IMR-90 (cell line): ENCODE data around the gene PCBP1. TPM values are rescaled to one million over a fixed set of nuclear protein-coding genes. Genes with fewer than 3 reads are reported as not detected.

Experiments
- ATAC-seq: fragments of 200-7000 bp; cut with Tn5 transposase; 2 replicates; pipeline ENCODE4 v1.9.1; 2020; ENCODE audit warnings: low read depth, mild to moderate bottlenecking, moderate library complexity
- BruUV-seq: library from RNA; stranded (reverse); fragments of 400-500 nt; replicated peaks from 2 replicates; lab custom pipeline; 2021; lab: Mats Ljungman, UMichigan
- CTCF ChIA-PET: fragments of 300-600 bp; formaldehyde crosslinking; extraction: SDS; loops from one replicate; lab custom pipeline; 2021; ENCODE audit warnings: antibody characterized with exemption; lab: Yijun Ruan, JAX
- POLR2A ChIA-PET: fragments of 300-600 bp; sonication (Branson Sonifier 250); formaldehyde crosslinking; loops from one replicate; lab custom pipeline; 2022; ENCODE audit warnings: antibody characterized with exemption; ENCODE audit not compliant: unreplicated experiment; lab: Charles Lee
- DNase-seq: peaks from one replicate; pipeline ENCODE4 v3.0.0; 2013
- H2AFZ ChIP-seq: replicated peaks from 2 replicates; pipeline ENCODE3; 2013; ENCODE audit warnings: low read length, mild to moderate bottlenecking; ENCODE audit not compliant: poor library complexity
- H2AK5ac ChIP-seq: 2 replicates; pipeline ENCODE4 v1.6.1; 2013; ENCODE audit warnings: low read depth, low read length, inconsistent platforms
- H2AK9ac ChIP-seq: replicated peaks from 2 replicates; pipeline ENCODE3; 2013; ENCODE audit warnings: mild to moderate bottlenecking, low read depth, low read length, moderate library complexity; ENCODE audit not compliant: poor library complexity
- H2BK120ac ChIP-seq: 2 replicates; pipeline ENCODE4 v1.6.1; 2013; ENCODE audit warnings: low read depth, low read length, inconsistent platforms
- H2BK15ac ChIP-seq: 3 replicates; pipeline ENCODE4 v1.6.1; 2013; ENCODE audit warnings: low read depth, low read length, inconsistent platforms
- H2BK20ac ChIP-seq: 2 replicates; pipeline ENCODE4 v1.6.1; 2013; ENCODE audit warnings: low read depth, mild to moderate bottlenecking, inconsistent platforms, low read length, moderate library complexity
- H2BK5ac ChIP-seq: 2 replicates; pipeline ENCODE4 v1.6.1; 2013; ENCODE audit warnings: mild to moderate bottlenecking, low read depth, low read length, inconsistent platforms; ENCODE audit not compliant: poor library complexity, severe bottlenecking
- H3K14ac ChIP-seq: replicated peaks from 2 replicates; pipeline ENCODE4 v1.6.1; 2013; ENCODE audit warnings: low read depth, low read length, inconsistent platforms
- H3K18ac ChIP-seq: 2 replicates; pipeline ENCODE4 v1.6.1; 2013; ENCODE audit warnings: low read depth, low read length, control low read depth
- H3K23ac ChIP-seq: 2 replicates; pipeline ENCODE4 v1.6.1; 2013; ENCODE audit warnings: low read depth, low read length, inconsistent platforms
- H3K27ac ChIP-seq: 2 replicates; pipeline ENCODE4 v1.5.1; 2013; ENCODE audit warnings: mild to moderate bottlenecking, control low read depth, low read length; ENCODE audit not compliant: insufficient read depth
- H3K27me3 ChIP-seq: 2 replicates; pipeline ENCODE4 v1.6.1; 2013; ENCODE audit warnings: low read length; ENCODE audit not compliant: control insufficient read depth, insufficient read depth
- H3K36me3 ChIP-seq: 2 replicates; pipeline ENCODE4 v1.6.1; 2013; ENCODE audit warnings: low read length, mixed read lengths; ENCODE audit not compliant: control insufficient read depth, insufficient read depth
- H3K4ac ChIP-seq: 2 replicates; pipeline ENCODE4 v1.6.1; 2013; ENCODE audit warnings: low read depth, low read length, inconsistent platforms
- H3K4me1 ChIP-seq: 2 replicates; pipeline ENCODE4 v1.6.1; 2013; ENCODE audit warnings: low read length, mixed read lengths; ENCODE audit not compliant: control insufficient read depth, insufficient read depth
- H3K4me2 ChIP-seq: 2 replicates; pipeline ENCODE4 v1.6.1; 2013; ENCODE audit warnings: low read depth, mild to moderate bottlenecking, control low read depth, low read length, moderate library complexity
- H3K4me3 ChIP-seq: 2 replicates; pipeline ENCODE4 v1.5.1; 2013; ENCODE audit warnings: low read depth, mild to moderate bottlenecking, control low read depth, low read length, moderate library complexity; ENCODE audit not compliant: insufficient read depth
- H3K56ac ChIP-seq: 2 replicates; pipeline ENCODE4 v1.6.1; 2013; ENCODE audit warnings: low read length, inconsistent platforms; ENCODE audit not compliant: insufficient read depth; ENCODE audit errors: extremely low read depth
- H3K79me1 ChIP-seq, 2 experiments: 2 replicates each; pipeline ENCODE4 v1.6.1; 2013; ENCODE audit warnings: low read length in 2 of 2, inconsistent platforms in 1 of 2, low read depth in 1 of 2
- H3K9ac ChIP-seq: 2 replicates; pipeline ENCODE4 v1.6.1; 2013; ENCODE audit warnings: low read depth, low read length, control low read depth
- H3K9me1 ChIP-seq: 2 replicates; pipeline ENCODE4 v1.6.1; 2013; ENCODE audit warnings: low read length, inconsistent platforms; ENCODE audit not compliant: insufficient read depth
- H3K9me3 ChIP-seq: 2 replicates; pipeline ENCODE4 v1.6.1; 2013; ENCODE audit warnings: low read length; ENCODE audit not compliant: control insufficient read depth, insufficient read depth
- H4K20me1 ChIP-seq: 2 replicates; pipeline ENCODE4 v1.6.1; 2013; ENCODE audit warnings: low read length, inconsistent platforms; ENCODE audit not compliant: insufficient read depth
- H4K5ac ChIP-seq: 2 replicates; pipeline ENCODE4 v1.6.1; 2013; ENCODE audit warnings: mild to moderate bottlenecking, low read depth, low read length, control low read depth
- H4K8ac ChIP-seq, 2 experiments: 2 replicates each; pipeline ENCODE4 v1.6.1; 2013; ENCODE audit warnings: low read depth in 2 of 2, low read length in 2 of 2, control low read depth in 1 of 2, inconsistent platforms in 1 of 2
- H4K91ac ChIP-seq: 2 replicates; pipeline ENCODE4 v1.6.1; 2013; ENCODE audit warnings: low read depth, low read length, inconsistent platforms; ENCODE audit not compliant: insufficient read depth
- BHLHE40 ChIP-seq: fragments of 150-350 bp; IDR thresholded peaks from 2 replicates; pipeline ENCODE4 v1.6.1; 2016; ENCODE audit warnings: mild to moderate bottlenecking, low read depth, low read length
- CEBPB ChIP-seq: IDR thresholded peaks from 2 replicates; pipeline ENCODE4 v1.6.1; 2012; ENCODE audit warnings: low read depth, low read length, improper control_type of control experiment
- ELK1 ChIP-seq: fragments of 150-350 bp; IDR thresholded peaks from 2 replicates; pipeline ENCODE4 v1.6.1; 2016; ENCODE audit warnings: low read depth, mild to moderate bottlenecking, low read length, moderate library complexity, borderline replicate concordance
- MAFK ChIP-seq: IDR thresholded peaks from 2 replicates; pipeline ENCODE4 v1.6.1; 2012; ENCODE audit warnings: low read depth, low read length, improper control_type of control experiment
- MAZ ChIP-seq: IDR thresholded peaks from 2 replicates; pipeline ENCODE4 v1.6.1; 2012; ENCODE audit warnings: low read depth, mild to moderate bottlenecking, low read length, improper control_type of control experiment, moderate library complexity, borderline replicate concordance
- RFX5 ChIP-seq: IDR thresholded peaks from 2 replicates; pipeline ENCODE4 v1.8.0; 2012; ENCODE audit warnings: low read depth, mild to moderate bottlenecking, low read length, moderate library complexity
- WGBS, 2 experiments: methylation state at CpG; one replicate each; pipeline versions ENCODE4 v1.1.5 to v1.1.7; 2013; ENCODE audit warnings: missing lambda C conversion rate in 2 of 2; ENCODE audit not compliant: insufficient read length in 1 of 2; ENCODE audit errors: extremely low coverage in 2 of 2; 5-methylcytosine and 5-hydroxymethylcytosine counted together
- dilution Hi-C: fragments of 300-500 bp; cut with HindIII; formaldehyde crosslinking; loops from one replicate; pipeline ENCODE4 v1.14.3; 2018; ENCODE audit warnings: low sequenced_read_pairs; ENCODE audit not compliant: unreplicated experiment
- in situ Hi-C: fragments of 300-500 bp; cut with MboI; formaldehyde crosslinking; loops from 3 replicates; pipeline ENCODE4 v1.14.3; 2019; ENCODE audit warnings: low sequenced_read_pairs, inconsistent platforms, mixed read lengths
- intact Hi-C: fragments of 100-400 bp; cut with micrococcal nuclease; formaldehyde crosslinking; loops from 2 replicates; pipeline ENCODE4 v1.10.0; 2022
- polyA plus RNA-seq, 3 experiments: library from polyadenylated mRNA; depleted of rRNA; stranded (reverse); fragments of >200 nt; gene quantifications; 2 replicates each; pipeline ENCODE4 v1.2.3, GENCODE V29; 2012; ENCODE audit warnings: low replicate concordance in 1 of 3
- total RNA-seq: library from RNA; depleted of rRNA; stranded (reverse); fragments of >200 nt; gene quantifications from 2 replicates; pipeline ENCODE4 v1.2.3, GENCODE V29; 2012

The PCBP1 gene
- total and polyA plus RNA-seq, 2 of the 4 experiments (the other 2 are of a cell fraction) = 33.7 to 166 TPM

- Histone ChIP-seq H4K91ac (no peak overlapping the region), H3K4me1 (peaks cover 6% of the 10 kb centered on the region), H2BK15ac (no peak overlapping the region; the same call in 2 of the 3 replicates), H3K27me3 (no peaks in the 10 kb centered on the region), H4K8ac (no peak overlapping the region), H3K23ac (peak overlapping the region; percentile 12; the same call in 1 of the 2 replicates), H3K79me1 (peaks cover 4 to 9% of the 10 kb centered on the region in 2 experiments; a peak in 2 of 4 replicates), H2BK20ac (peak overlapping the region; percentile 54), H2AK5ac (no peak overlapping the region; the same call in 1 of the 2 replicates), H2BK120ac (peak overlapping the region; percentile 61), H3K18ac (no peak overlapping the region), H3K56ac (no peak overlapping the region), H3K4ac (peak overlapping the region; percentile 43), H3K27ac (no peak overlapping the region), H3K9ac (no peak overlapping the region), H3K9me3 (no peaks in the 10 kb centered on the region), H4K5ac (no peak overlapping the region), H4K20me1 (no peaks in the 10 kb centered on the region), H3K4me2 (no peak overlapping the region), H2AK9ac (no peak overlapping the region), H3K4me3 (no peak overlapping the region), H2AFZ (no peak overlapping the region), H2BK5ac (no peak overlapping the region), H3K36me3 (peaks cover 6% of the 10 kb centered on the region), H3K9me1 (peaks cover 11% of the 10 kb centered on the region; the same call in 1 of the 2 replicates), H3K14ac (peak overlapping the region; percentile 71; the same call in 1 of the 2 replicates)
- ChIA-PET CTCF (interaction anchor here (1.1 kb wide), 1 partner anchor 157 kb away, joined by 4 read pairs; no protein-coding TSS in a partner anchor), POLR2A (no interaction called here)
- no TSS peak for BruUV-seq
- TF ChIP-seq MAZ (no peak), ELK1 (no peak), BHLHE40 (no peak), CEBPB (peak; percentile 40; the same call in 1 of the 2 replicates), RFX5 (no peak), MAFK (no peak)
- ATAC-seq (no peak), DNase-seq (peak; percentile 6)
- WGBS, 2 experiments = 100% methylated on average over 2 of the region's 3 CpGs; no CpG with 5 or more reads in 1 of the 2 experiments
- intact Hi-C loops (no loop called here), in situ Hi-C loops (loop anchor here (25.0 kb wide), 1 partner anchor 332 kb away; the partner anchor contains the start of gene ANXA4), dilution Hi-C loops (no loop called here)
Measured at GRCh38 chr2:70069049-70069448, 18.2 kb upstream of the PCBP1 start.
